ENCODE results near the gene NKG7. TPM values are rescaled to one million over a fixed set of nuclear protein-coding genes. Genes with fewer than 3 reads are reported as not detected.

The NKG7 gene
- total and polyA plus RNA-seq, 2 of the 13 experiments (the other 11 are each of a cell fraction or from before 2014, with no cell fraction given): 0.40 TPM; not detected in 1

DNA sequence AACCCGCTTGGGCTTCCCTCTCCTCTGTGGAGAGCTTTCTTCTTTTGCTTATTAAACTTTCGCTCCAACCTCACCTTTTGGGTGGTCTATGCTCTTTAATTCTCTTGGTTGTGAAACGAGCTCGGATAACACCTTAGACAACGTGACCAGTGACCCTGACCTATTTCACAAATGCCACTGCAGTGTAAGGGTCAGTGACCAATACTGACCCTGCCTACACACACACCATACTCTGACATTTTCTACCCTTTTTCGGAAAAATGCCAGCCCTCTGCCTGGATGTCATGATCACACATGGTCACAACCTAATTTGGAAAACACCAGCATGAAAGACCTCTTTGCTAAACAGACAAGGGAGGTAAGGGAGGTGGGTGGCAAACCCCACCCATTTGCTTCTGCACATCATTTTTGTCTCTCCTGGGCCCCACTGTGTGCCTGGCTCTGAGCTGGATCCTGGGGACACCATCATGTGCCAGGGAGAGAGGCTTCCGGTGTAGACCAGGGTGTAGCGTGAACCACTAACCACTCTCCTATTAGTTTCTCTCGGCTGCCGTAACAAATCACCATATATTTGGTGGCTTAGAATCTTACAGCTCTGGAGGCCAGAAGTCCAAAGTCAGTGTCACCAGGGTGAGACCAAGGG lies 16.2 kb downstream of the NKG7 start (continued):
- TF ChIP-seq EP300 (IDR thresholded peaks at IDR 0.05; ENCODE audit: low read depth in 2 of 2, low read length in 2 of 2) (peak in 1 of 2 experiments; percentile 92; a peak in 2 of 4 replicates), EP300 (CRISPR knock-in tag; IDR thresholded peaks at IDR 0.05; ENCODE audit: borderline replicate concordance) (peak; percentile 76), FOXK1 (CRISPR knock-in tag; IDR thresholded peaks at IDR 0.05; ENCODE audit: borderline replicate concordance, low read depth) (peak; percentile 80; the same call in 1 of the 2 replicates), ARNT (IDR thresholded peaks at IDR 0.05) (no peak), IRX3 (CRISPR knock-in tag; IDR thresholded peaks at IDR 0.05; ENCODE audit: borderline replicate concordance, low read depth) (no peak), SNAI1 (CRISPR knock-in tag; IDR thresholded peaks at IDR 0.05; ENCODE audit: borderline replicate concordance) (no peak), BCLAF1 (IDR thresholded peaks at IDR 0.05) (no peak), TFDP2 (CRISPR knock-in tag; IDR thresholded peaks at IDR 0.05) (no peak), U2AF2 (IDR thresholded peaks at IDR 0.05; ENCODE audit: low read depth, low read length) (no peak), CBX2 (IDR thresholded peaks at IDR 0.05; ENCODE audit: low read depth, low read length) (no peak), CBX2 (CRISPR knock-in tag; IDR thresholded peaks at IDR 0.05; ENCODE audit: low read depth) (no peak), POLR2AphosphoS2 (IDR thresholded peaks at IDR 0.05; ENCODE audit: low read depth, low read length) (no peak), FOXO4 (CRISPR knock-in tag; conservative IDR thresholded peaks at IDR 0.05) (no peak), HHEX (CRISPR knock-in tag; IDR thresholded peaks at IDR 0.05) (no peak), UBTF (CRISPR knock-in tag; IDR thresholded peaks at IDR 0.05) (no peak), GLI4 (CRISPR knock-in tag; IDR thresholded peaks at IDR 0.05; ENCODE audit: borderline replicate concordance) (no peak; the same call in 1 of the 2 replicates), ZNF17 (CRISPR knock-in tag; IDR thresholded peaks at IDR 0.05) (no peak), ZSCAN12 (CRISPR knock-in tag; IDR thresholded peaks at IDR 0.05) (no peak), PLRG1 (conservative IDR thresholded peaks at IDR 0.05) (no peak), ZNF850 (CRISPR knock-in tag; conservative IDR thresholded peaks at IDR 0.05) (no peak)
- TF ChIP-seq, protein P1, sequence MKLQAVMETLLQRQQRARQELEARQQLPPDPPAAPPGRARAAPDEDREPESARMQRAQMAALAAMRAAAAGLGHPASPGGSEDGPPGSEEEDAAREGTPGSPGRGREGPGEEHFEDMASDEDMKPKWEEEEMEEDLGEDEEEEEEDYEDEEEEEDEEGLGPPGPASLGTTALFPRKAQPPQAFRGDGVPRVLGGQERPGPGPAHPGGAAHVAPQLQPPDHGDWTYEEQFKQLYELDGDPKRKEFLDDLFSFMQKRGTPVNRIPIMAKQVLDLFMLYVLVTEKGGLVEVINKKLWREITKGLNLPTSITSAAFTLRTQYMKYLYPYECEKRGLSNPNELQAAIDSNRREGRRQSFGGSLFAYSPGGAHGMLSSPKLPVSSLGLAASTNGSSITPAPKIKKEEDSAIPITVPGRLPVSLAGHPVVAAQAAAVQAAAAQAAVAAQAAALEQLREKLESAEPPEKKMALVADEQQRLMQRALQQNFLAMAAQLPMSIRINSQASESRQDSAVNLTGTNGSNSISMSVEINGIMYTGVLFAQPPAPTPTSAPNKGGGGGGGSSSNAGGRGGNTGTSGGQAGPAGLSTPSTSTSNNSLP (IDR thresholded peaks at IDR 0.05; ENCODE audit: low read depth, low read length): no peak

Data from HepG2 (cell line).